Osteocyte (in vitro differentiated cells): ENCODE measurements around the gene TGFA. TPM values are rescaled to one million over a fixed set of nuclear protein-coding genes. Genes with fewer than 3 reads are reported as not detected.

Source experiments
- DNase-seq: peaks from one replicate; pipeline ENCODE4 v3.0.0; 2021; ENCODE audit warnings: mixed read lengths; ENCODE audit not compliant: unreplicated experiment; ENCODE audit errors: extremely low spot score
- H3K27ac Mint-ChIP-seq: one replicate; pipeline ENCODE4 v1.8.0; 2021; ENCODE audit warnings: mild to moderate bottlenecking, mixed read lengths; ENCODE audit not compliant: unreplicated experiment
- H3K27me3 Mint-ChIP-seq: one replicate; pipeline ENCODE4 v1.8.0; 2021; ENCODE audit warnings: mixed read lengths; ENCODE audit not compliant: unreplicated experiment
- H3K36me3 Mint-ChIP-seq: one replicate; pipeline ENCODE4 v1.8.0; 2021; ENCODE audit warnings: mixed read lengths; ENCODE audit not compliant: unreplicated experiment
- H3K4me1 Mint-ChIP-seq: one replicate; pipeline ENCODE4 v1.8.0; 2021; ENCODE audit warnings: mixed read lengths; ENCODE audit not compliant: unreplicated experiment
- H3K4me3 Mint-ChIP-seq: one replicate; pipeline ENCODE4 v1.8.0; 2021; ENCODE audit warnings: mild to moderate bottlenecking, moderate library complexity, mixed read lengths; ENCODE audit not compliant: unreplicated experiment
- H3K9me3 Mint-ChIP-seq: one replicate; pipeline ENCODE4 v1.8.0; 2021; ENCODE audit warnings: mixed read lengths; ENCODE audit not compliant: unreplicated experiment
- CTCF ChIP-seq: fragments of 200-600 bp; sonication (generic); IDR thresholded peaks from 2 replicates; pipeline ENCODE4 v1.5.0; 2021; ENCODE audit warnings: antibody characterized with exemption, mild to moderate bottlenecking, moderate library complexity
- total RNA-seq: library from RNA; stranded (reverse); gene quantifications from 2 replicates; pipeline ENCODE4 v1.2.1, GENCODE V29; 2021

TGFA gene
- total RNA-seq, 1 donor from 2014 or later: 0.08 TPM

- H3K27me3 Mint-ChIP-seq: peaks cover 18% of the 10 kb centered on the region
- no peak for DNase-seq
- no peaks in the 10 kb centered on the region for H3K4me1 Mint-ChIP-seq
- TF ChIP-seq CTCF: no peak
- no peaks in the 10 kb centered on the region for H3K36me3 Mint-ChIP-seq
- no peaks in the 10 kb centered on the region for H3K9me3 Mint-ChIP-seq
- H3K4me3 Mint-ChIP-seq: no peak overlapping the region
- H3K27ac Mint-ChIP-seq: no peak overlapping the region
These were observed 133.5 kb downstream of the TGFA start for GRCh38 chr2:70420143-70420542.

- Mint-ChIP-seq H3K27me3 (peaks cover 24% of the 10 kb centered on the region), H3K9me3 (no peaks in the 10 kb centered on the region), H3K27ac (no peak overlapping the region), H3K4me3 (no peak overlapping the region), H3K36me3 (no peaks in the 10 kb centered on the region), H3K4me1 (no peaks in the 10 kb centered on the region)
- TF ChIP-seq CTCF: no peak
- no peak for DNase-seq
These were observed 135.1 kb downstream of the TGFA start for GRCh38 chr2:70418514-70418913.

GRCh38 chr2:70417011-70417410, 136.6 kb downstream of the TGFA start:
- Mint-ChIP-seq H3K27ac (no peak overlapping the region), H3K9me3 (no peaks in the 10 kb centered on the region), H3K4me3 (no peak overlapping the region), H3K27me3 (peaks cover 33% of the 10 kb centered on the region), H3K36me3 (no peaks in the 10 kb centered on the region), H3K4me1 (no peaks in the 10 kb centered on the region)
- no peak for DNase-seq
- no peak for TF ChIP-seq CTCF

GRCh38 chr2:70412294-70413070, 141.1 kb downstream of the TGFA start:
- no peak for TF ChIP-seq CTCF
- H3K9me3 Mint-ChIP-seq: no peaks in the 10 kb centered on the region
- H3K27ac Mint-ChIP-seq: no peak overlapping the region
- no peaks in the 10 kb centered on the region for H3K36me3 Mint-ChIP-seq
- no peaks in the 10 kb centered on the region for H3K4me1 Mint-ChIP-seq
- DNase-seq: no peak
- H3K4me3 Mint-ChIP-seq: no peak overlapping the region
- H3K27me3 Mint-ChIP-seq: peaks cover 42% of the 10 kb centered on the region

- peaks cover 40% of the 10 kb centered on the region for H3K27me3 Mint-ChIP-seq
- H3K9me3 Mint-ChIP-seq: no peaks in the 10 kb centered on the region
- DNase-seq: no peak
- no peak overlapping the region for H3K27ac Mint-ChIP-seq
- H3K4me1 Mint-ChIP-seq: no peaks in the 10 kb centered on the region
- no peaks in the 10 kb centered on the region for H3K36me3 Mint-ChIP-seq
- TF ChIP-seq CTCF: no peak
- no peak overlapping the region for H3K4me3 Mint-ChIP-seq
These were observed 142.0 kb downstream of the TGFA start for GRCh38 chr2:70411483-70412125.
